Activated CD4-positive, alpha-beta T cell treated with anti-CD3 and anti-CD28 coated beads, Interleukin-2, amount 50 U/mL, for 1 hour (primary cell): ENCODE results near the gene IGHMBP2.

Source experiments
- DNase-seq: peaks from one replicate; pipeline ENCODE4 v3.0.0-alpha.2; 2020

The IGHMBP2 gene

GRCh38 chr11:68890490-68891231 lies 13.0 kb upstream of the IGHMBP2 start:
- DNase-seq, result no peak

GRCh38 chr11:68891351-68891948 lies 12.2 kb upstream of the IGHMBP2 start:
- DNase-seq, result no peak

- DNase-seq, result no peak
Measured at GRCh38 chr11:68892576-68892975, 11.1 kb upstream of the IGHMBP2 start.

DNA sequence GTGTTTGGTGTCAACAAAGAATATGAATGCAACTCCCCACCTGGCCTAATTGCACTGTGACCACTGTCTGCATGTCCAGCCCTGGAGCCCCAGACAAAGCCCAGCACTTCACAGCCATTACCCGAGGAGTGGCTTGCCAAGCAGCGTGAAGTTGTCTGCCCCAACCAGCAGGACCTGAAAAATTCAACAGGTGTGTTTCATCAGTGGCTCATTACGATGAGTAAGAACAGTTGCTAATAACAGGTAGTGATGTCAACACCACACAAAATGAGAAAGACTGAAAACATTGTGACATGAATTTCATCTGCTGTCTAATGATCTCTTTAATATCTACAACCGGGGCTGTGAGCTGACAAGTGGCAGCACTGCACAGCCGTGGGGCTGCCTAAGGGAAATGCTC lies 10.4 kb upstream of the IGHMBP2 start:
- no peak for DNase-seq

GRCh38 chr11:68896171-68896959 lies 7.3 kb upstream of the IGHMBP2 start:
- DNase-seq, result no peak

- no peak for DNase-seq
Measured at GRCh38 chr11:68897441-68897840, 6.2 kb upstream of the IGHMBP2 start.

GRCh38 chr11:68900835-68901381 lies 2.8 kb upstream of the IGHMBP2 start:
- no peak for DNase-seq

- peak; percentile 14 for DNase-seq
Measured at GRCh38 chr11:68904248-68904847, 657 bp downstream of the IGHMBP2 start.

DNA sequence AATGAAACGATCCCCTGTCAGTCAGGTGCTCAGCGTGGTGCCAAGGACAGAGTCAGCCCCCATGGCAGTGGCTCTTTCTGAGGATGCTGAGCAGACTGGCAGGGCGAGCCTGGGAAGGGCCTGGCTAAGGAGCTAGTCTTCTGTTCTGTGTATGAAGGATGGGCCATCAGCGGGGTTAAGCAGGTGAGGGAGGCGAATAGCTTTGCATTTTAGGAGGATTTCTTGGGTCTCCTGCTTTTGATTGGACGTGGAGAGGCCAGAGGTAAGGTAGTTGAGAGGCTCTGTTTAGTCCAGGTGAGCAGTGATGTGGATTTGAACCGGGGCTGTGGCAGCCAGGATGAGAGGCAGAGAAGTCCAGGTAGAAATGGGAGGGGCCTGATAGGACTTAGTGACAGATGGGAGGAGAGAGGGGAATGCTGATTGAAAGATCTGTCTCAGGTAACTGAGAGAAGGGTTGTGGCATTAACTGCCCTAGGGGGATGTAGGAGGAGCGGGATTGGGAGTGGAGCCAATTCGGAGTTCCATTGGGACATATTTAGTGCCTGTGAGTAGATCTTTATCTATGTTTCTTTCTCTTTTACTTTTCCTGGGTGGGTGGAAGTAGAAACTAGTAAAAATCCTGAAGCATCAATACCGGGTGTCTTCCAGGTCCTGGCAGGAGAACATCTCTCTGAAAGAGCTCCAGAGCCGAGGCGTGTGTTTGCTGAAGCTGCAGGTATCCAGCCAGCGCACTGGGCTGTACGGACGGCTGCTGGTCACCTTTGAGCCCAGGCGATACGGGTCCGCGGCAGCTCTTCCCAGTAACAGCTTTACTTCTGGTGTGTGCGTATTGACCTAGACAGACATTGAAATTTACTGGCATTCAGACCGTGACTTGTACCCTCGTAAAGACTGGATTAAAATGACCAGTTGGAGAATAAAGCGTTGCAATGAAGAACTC lies 2.0 kb downstream of the IGHMBP2 start:
- no peak for DNase-seq

- DNase-seq, result no peak
Measured at GRCh38 chr11:68908273-68908672, 4.6 kb downstream of the IGHMBP2 start.

DNA sequence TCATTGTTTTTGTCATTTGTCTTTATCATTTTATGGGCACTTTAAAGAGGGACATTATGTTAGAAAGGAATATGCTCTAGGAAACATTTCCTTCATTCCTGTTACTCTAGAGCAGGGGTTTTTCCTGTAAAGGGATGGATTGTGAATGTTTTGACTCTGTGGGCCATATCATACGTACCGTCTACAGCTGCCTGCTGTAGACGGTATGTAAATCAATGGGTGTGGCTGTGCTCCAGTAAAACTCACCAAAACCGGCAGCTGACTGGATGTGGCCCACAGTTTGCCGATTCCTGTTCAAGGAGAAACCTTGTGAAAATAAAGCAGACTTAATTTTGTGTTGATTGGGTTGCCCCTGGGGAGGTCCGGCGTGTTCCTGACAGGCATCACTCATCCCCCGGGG lies 7.3 kb downstream of the IGHMBP2 start:
- DNase-seq, result no peak

- no peak for DNase-seq
Measured at GRCh38 chr11:68911731-68912130, 8.0 kb downstream of the IGHMBP2 start.

- DNase-seq, result no peak
Measured at GRCh38 chr11:68912254-68912653, 8.6 kb downstream of the IGHMBP2 start.

DNA sequence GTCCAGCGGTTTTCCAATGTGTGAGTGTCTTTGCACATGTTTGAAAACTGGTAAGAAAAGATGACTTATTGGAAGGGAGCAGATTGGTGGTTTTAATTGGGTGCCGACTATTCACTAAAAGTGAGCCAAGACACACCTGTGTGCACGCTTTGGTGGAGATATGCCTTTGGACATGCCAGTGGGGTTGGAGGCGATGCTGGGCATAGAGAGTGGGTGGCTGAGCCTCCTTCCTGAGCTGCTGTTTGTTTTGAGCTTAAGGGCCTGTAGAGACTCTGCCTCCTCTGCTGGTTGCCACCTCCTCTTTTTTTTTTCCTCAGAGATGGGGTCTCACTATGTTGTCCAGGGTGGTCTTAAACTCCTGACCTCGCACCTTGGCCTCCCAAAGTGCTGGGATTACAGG lies 9.5 kb downstream of the IGHMBP2 start:
- DNase-seq, result no peak

DNA sequence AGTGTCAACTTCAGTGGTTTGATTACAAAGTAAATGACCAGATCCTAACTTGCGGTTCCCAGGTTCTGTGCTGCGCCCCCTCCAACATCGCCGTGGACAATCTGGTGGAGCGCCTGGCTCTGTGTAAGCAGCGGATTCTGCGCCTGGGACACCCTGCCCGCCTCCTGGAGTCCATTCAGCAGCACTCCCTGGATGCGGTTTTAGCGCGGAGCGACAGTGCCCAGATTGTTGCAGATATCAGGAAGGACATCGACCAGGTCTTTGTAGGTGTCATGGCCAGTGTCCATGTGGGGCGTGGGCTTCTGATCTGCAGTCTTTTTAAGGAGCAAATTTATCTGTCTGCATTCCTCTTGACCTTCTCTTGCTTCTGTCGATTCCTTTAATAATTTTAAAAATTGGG lies 11.1 kb downstream of the IGHMBP2 start:
- no peak for DNase-seq

DNA sequence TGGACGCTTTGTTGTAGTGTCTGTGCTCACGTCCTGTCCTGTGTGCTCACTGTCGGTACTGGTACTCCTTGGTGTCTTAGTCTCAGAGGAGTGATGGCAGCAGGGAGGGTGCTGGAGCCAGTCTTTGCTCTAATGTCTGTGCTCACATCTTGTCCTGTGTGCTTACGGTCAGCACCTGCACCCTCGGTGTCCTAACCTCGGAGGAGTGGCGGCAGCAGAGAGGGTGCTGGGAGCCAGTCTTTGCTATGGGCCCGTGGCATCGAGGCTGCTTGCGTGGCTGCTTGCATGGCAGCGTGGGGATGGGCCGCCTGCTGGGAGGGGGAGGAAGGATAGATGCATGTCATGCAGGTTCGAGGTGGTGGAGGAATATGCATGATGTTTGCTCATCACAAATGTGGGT lies 12.7 kb downstream of the IGHMBP2 start:
- no peak for DNase-seq

- DNase-seq, result no peak
Measured at GRCh38 chr11:68923614-68924013, 19.9 kb downstream of the IGHMBP2 start.

- no peak for DNase-seq
Measured at GRCh38 chr11:68924073-68924925, 20.6 kb downstream of the IGHMBP2 start.

GRCh38 chr11:68925611-68926010 lies 21.9 kb downstream of the IGHMBP2 start:
- no peak for DNase-seq

DNA sequence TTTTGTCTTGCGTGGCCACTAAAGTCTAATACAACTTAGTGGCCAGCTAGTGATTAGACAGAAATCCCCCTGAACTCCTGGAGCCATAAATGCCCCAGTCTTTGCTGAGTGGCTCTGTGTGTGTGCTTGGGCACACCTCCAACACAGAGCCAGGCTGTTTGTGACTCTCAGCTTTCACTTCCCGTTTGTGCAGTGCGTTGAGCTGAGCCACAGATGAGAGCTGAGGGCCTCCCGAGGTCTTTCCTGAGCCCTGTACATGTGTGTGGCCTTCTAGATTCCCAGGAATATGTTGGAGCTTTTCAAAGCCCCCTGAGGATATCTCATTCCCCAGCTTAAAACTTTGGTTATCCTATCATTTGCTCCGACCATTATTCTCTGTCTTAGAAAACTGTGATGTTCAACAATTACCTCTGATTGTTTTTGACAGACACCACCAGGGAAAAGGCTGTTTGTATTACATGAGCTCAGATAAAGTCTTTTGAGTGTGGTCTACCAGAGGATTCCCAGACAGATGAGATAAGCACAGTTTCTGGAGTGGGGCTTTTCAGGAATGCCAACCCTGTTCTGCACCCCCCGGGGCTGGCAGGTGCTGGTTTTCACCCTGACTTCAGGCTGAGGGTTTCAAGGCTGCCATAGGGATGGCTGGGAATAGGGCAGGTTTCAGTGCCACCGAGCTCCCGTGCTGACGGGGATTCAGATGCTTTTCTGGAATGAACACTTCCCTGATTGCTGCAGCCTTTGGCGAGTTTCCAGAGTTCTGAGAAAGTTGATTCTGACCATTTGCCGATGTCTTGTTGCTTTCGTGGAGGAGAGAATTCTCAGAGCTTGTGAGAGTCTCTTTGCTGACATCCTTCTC lies 23.8 kb downstream of the IGHMBP2 start:
- no peak for DNase-seq
